Measurements from ENCODE around the gene CDK5RAP1. TPM values are rescaled to one million over a fixed set of nuclear protein-coding genes. Genes with fewer than 3 reads are reported as not detected.

Gene CDK5RAP1
- total and polyA plus RNA-seq, 2 donors (not counting 3 experiments of a cell fraction or from before 2014, with no cell fraction given) = 30.8 to 36.5 TPM

GRCh38 chr20:33325350-33325749 is 76.0 kb downstream of the CDK5RAP1 start:
- no peaks in the 10 kb centered on the region for H3K9me3 ChIP-seq (replicated peaks; ENCODE audit: control insufficient read depth, insufficient read depth, low read length)
- no peaks in the 10 kb centered on the region for H3K4me1 ChIP-seq (ENCODE audit: control insufficient read depth, extremely low read depth, insufficient read depth, low read length)
- no peak overlapping the region for H3K27ac ChIP-seq (ENCODE audit: insufficient read depth, low read depth, low read length)
- H3K9ac ChIP-seq (replicated peaks; ENCODE audit: extremely low read depth, insufficient read depth, low read length) = no peak overlapping the region
- H2AFZ ChIP-seq (ENCODE audit: low read depth, low read length) = no peak overlapping the region
- TF ChIP-seq, protein P1, sequence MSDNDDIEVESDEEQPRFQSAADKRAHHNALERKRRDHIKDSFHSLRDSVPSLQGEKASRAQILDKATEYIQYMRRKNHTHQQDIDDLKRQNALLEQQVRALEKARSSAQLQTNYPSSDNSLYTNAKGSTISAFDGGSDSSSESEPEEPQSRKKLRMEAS (IDR thresholded peaks at IDR 0.05; ENCODE audit: insufficient read depth, insufficient read length) = no peak
- TF ChIP-seq, protein P2, sequence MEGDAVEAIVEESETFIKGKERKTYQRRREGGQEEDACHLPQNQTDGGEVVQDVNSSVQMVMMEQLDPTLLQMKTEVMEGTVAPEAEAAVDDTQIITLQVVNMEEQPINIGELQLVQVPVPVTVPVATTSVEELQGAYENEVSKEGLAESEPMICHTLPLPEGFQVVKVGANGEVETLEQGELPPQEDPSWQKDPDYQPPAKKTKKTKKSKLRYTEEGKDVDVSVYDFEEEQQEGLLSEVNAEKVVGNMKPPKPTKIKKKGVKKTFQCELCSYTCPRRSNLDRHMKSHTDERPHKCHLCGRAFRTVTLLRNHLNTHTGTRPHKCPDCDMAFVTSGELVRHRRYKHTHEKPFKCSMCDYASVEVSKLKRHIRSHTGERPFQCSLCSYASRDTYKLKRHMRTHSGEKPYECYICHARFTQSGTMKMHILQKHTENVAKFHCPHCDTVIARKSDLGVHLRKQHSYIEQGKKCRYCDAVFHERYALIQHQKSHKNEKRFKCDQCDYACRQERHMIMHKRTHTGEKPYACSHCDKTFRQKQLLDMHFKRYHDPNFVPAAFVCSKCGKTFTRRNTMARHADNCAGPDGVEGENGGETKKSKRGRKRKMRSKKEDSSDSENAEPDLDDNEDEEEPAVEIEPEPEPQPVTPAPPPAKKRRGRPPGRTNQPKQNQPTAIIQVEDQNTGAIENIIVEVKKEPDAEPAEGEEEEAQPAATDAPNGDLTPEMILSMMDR (IDR thresholded peaks at IDR 0.05; ENCODE audit: extremely low read depth in 1 of 2, insufficient read depth in 1 of 2, low read depth in 1 of 2, low read length in 2 of 2) = no peak
- intact Hi-C loops (cut with micrococcal nuclease) = no loop called here
- DNase-seq (ENCODE audit: low read depth, low spot score) (no peak), FAIRE-seq (no peak)
- H3K79me2 ChIP-seq (ENCODE audit: control insufficient read depth, insufficient read depth, low read length) = no peaks in the 10 kb centered on the region
- H3K27me3 ChIP-seq (ENCODE audit: control insufficient read depth in 2 of 2, insufficient read depth in 2 of 2, low read length in 2 of 2) = peaks cover 0 to 2% of the 10 kb centered on the region in 2 experiments
- H3K9me1 ChIP-seq (replicated peaks; ENCODE audit: control insufficient read depth, extremely low read depth, insufficient read depth, low read length) = no peaks in the 10 kb centered on the region
- BruUV-seq (replicated peaks) = no TSS peak
- CTCF ChIA-PET = no interaction called here
- H4K20me1 ChIP-seq (replicated peaks; ENCODE audit: control insufficient read depth, extremely low read depth, insufficient read depth, low read length) = no peaks in the 10 kb centered on the region
- dilution Hi-C loops (cut with MboI; ENCODE audit: extremely low pct_ligation_motif_present, low sequenced_read_pairs) = no loop called here
- H3K4me3 ChIP-seq (replicated peaks in 1 of 3; ENCODE audit: insufficient read depth in 1 of 3, low read depth in 1 of 3, low read length in 3 of 3) = no peak overlapping the region
- H3K36me3 ChIP-seq (ENCODE audit: control insufficient read depth in 2 of 2, extremely low read depth in 1 of 2, insufficient read depth in 2 of 2, low read length in 2 of 2) = no peaks in the 10 kb centered on the region
- POLR2A ChIA-PET = no interaction called here
- no peak overlapping the region for H3K4me2 ChIP-seq (ENCODE audit: insufficient read depth, low read length)

DNA sequence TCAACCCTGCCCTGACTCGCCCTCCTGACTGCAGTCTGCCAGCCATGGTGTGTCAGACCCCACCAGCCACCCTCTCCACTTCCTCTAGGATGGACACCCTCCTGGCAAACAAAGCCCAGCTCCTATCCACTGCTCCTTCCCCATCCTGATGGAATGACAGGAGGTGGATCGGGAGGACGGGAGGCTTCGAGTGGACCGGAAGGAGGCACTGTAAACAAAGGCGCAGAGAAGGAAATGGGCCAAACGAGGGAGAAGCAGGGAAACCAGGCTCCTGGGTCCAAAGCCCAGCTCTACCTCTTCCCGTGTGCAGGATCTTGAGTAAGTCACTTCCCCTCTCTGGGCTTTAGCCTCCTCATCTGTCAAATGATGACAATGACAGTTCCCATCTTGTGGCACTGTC is 78.1 kb downstream of the CDK5RAP1 start:
- DNase-seq (ENCODE audit: low read depth, low spot score) (no peak), FAIRE-seq (no peak)
- H3K27me3 ChIP-seq (ENCODE audit: control insufficient read depth in 2 of 2, insufficient read depth in 2 of 2, low read length in 2 of 2) = peaks cover 0 to 2% of the 10 kb centered on the region in 2 experiments
- dilution Hi-C loops (cut with MboI; ENCODE audit: extremely low pct_ligation_motif_present, low sequenced_read_pairs) = no loop called here
- ChIA-PET CTCF (no interaction called here), POLR2A (no interaction called here)
- no peak overlapping the region for H3K4me3 ChIP-seq (replicated peaks in 1 of 3; ENCODE audit: insufficient read depth in 1 of 3, low read depth in 1 of 3, low read length in 3 of 3)
- intact Hi-C loops (cut with micrococcal nuclease) = no loop called here
- H3K79me2 ChIP-seq (ENCODE audit: control insufficient read depth, insufficient read depth, low read length) = no peaks in the 10 kb centered on the region
- no peak for TF ChIP-seq JUN (IDR thresholded peaks at IDR 0.05; ENCODE audit: borderline replicate concordance, insufficient read depth, insufficient read length, low read depth)
- TF ChIP-seq MYC (IDR thresholded peaks at IDR 0.05; ENCODE audit: low read depth, low read length) = no peak
- TF ChIP-seq GATA2 (IDR thresholded peaks at IDR 0.05; ENCODE audit: insufficient read depth, insufficient read length, low read depth, low read length) = no peak
- TF ChIP-seq POLR2A (IDR thresholded peaks at IDR 0.05; ENCODE audit: low read depth, low read length) = no peak
- TF ChIP-seq EZH2 (IDR thresholded peaks at IDR 0.05; ENCODE audit: borderline replicate concordance, low read depth, low read length, severe bottlenecking) = no peak
- TF ChIP-seq, protein P2 (IDR thresholded peaks at IDR 0.05; ENCODE audit: extremely low read depth in 1 of 2, insufficient read depth in 1 of 2, low read depth in 1 of 2, low read length in 2 of 2) = no peak
- H3K4me1 ChIP-seq (ENCODE audit: control insufficient read depth, extremely low read depth, insufficient read depth, low read length) = no peaks in the 10 kb centered on the region
- H3K27ac ChIP-seq (ENCODE audit: insufficient read depth, low read depth, low read length) = no peak overlapping the region
- H3K36me3 ChIP-seq (ENCODE audit: control insufficient read depth in 2 of 2, extremely low read depth in 1 of 2, insufficient read depth in 2 of 2, low read length in 2 of 2) = no peaks in the 10 kb centered on the region
- BruUV-seq (replicated peaks) = no TSS peak
- H3K4me2 ChIP-seq (ENCODE audit: insufficient read depth, low read length) = no peak overlapping the region
- H3K9me1 ChIP-seq (replicated peaks; ENCODE audit: control insufficient read depth, extremely low read depth, insufficient read depth, low read length) = no peaks in the 10 kb centered on the region
- H3K9me3 ChIP-seq (replicated peaks; ENCODE audit: control insufficient read depth, insufficient read depth, low read length) = no peaks in the 10 kb centered on the region
- H4K20me1 ChIP-seq (replicated peaks; ENCODE audit: control insufficient read depth, extremely low read depth, insufficient read depth, low read length) = no peaks in the 10 kb centered on the region
- no peak overlapping the region for H2AFZ ChIP-seq (ENCODE audit: low read depth, low read length)
- H3K9ac ChIP-seq (replicated peaks; ENCODE audit: extremely low read depth, insufficient read depth, low read length) = no peak overlapping the region

Data from endothelial cell of umbilical vein (primary cell).